Activated naive CD8-positive, alpha-beta T cell (primary cell): Measurements from ENCODE around the gene SMIM12.

ENCODE experiments used
- H3K27ac Mint-ChIP-seq: one replicate; pipeline ENCODE4 v1.8.0; 2021; ENCODE audit warnings: mixed read lengths
- H3K27me3 Mint-ChIP-seq: one replicate; pipeline ENCODE4 v1.8.0; 2021; ENCODE audit warnings: mixed read lengths
- H3K36me3 Mint-ChIP-seq: one replicate; pipeline ENCODE4 v1.8.0; 2021; ENCODE audit warnings: mixed read lengths
- H3K4me1 Mint-ChIP-seq: one replicate; pipeline ENCODE4 v1.8.0; 2021; ENCODE audit warnings: low read depth, mixed read lengths
- H3K4me3 Mint-ChIP-seq: one replicate; pipeline ENCODE4 v1.8.0; 2021; ENCODE audit warnings: mild to moderate bottlenecking, mixed read lengths
- H3K9me3 Mint-ChIP-seq: one replicate; pipeline ENCODE4 v1.8.0; 2021; ENCODE audit warnings: low read depth, mixed read lengths

The SMIM12 gene

DNA sequence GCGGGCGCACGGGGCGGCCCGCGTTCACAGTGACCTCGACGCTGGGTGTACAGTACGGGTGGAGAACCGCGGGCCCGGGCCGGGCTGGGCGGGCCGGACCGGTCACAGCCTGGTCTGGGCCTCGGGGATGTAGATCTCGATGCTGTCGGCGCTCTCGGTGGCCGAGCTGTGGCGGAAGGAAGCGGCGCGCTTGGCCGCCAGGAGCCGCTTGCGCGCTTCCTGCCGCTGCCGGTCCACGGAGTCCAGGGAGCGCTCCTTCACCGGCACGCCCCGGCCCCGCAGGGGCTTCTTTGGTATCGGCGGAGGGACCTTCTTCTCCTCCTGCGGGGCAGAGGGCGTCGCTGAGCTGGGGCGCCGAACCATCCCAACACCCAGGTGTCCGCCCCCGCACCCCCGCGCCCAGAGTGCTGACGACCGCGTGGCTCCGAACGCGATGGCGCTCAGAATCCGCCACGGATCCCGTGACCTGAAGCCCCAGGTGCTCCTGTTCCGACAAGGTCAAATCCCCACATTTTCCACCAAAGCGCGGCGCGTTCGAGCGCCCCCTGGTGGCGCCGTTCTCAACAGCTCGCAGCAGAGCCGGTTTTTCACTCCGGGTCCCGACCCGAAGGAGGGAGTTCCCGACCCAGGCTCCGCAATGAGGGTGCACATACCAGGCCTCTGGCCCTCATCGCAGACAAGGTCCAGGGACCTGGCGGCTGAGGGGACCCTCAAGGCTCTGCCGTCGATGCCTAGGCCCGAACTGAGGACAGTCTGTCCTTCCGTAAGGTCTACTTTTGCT is 6.6 kb upstream of the SMIM12 start:
- Mint-ChIP-seq H3K27me3 (no peaks in the 10 kb centered on the region), H3K9me3 (no peaks in the 10 kb centered on the region), H3K4me1 (peaks cover 41% of the 10 kb centered on the region), H3K4me3 (peak overlapping the region; percentile 82), H3K27ac (peak overlapping the region; percentile 91), H3K36me3 (no peaks in the 10 kb centered on the region)

DNA sequence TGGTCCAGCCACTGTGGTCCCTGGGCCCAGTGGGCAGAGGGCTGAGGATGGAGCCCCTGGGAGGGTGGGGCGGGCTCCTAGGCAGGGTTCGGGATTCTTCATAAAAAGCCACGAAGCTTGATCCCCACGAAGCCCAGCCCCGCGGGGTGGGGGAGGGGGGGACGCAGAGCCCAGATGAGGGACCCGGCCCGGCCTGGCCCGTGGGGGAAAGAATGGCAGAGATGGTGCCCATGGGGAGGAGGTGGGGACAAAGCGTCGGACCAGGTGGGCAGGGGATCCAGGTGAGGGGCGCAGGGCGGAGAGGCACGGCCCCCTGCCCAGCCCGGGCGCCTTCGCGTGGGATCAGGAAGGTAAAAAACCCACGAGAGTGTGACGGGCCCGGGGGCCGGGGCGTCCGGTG is 6.0 kb upstream of the SMIM12 start:
- H3K27me3 Mint-ChIP-seq: no peaks in the 10 kb centered on the region
- H3K4me3 Mint-ChIP-seq: no peak overlapping the region
- H3K36me3 Mint-ChIP-seq: no peaks in the 10 kb centered on the region
- peaks cover 36% of the 10 kb centered on the region for H3K4me1 Mint-ChIP-seq
- H3K9me3 Mint-ChIP-seq: no peaks in the 10 kb centered on the region
- H3K27ac Mint-ChIP-seq: no peak overlapping the region

DNA sequence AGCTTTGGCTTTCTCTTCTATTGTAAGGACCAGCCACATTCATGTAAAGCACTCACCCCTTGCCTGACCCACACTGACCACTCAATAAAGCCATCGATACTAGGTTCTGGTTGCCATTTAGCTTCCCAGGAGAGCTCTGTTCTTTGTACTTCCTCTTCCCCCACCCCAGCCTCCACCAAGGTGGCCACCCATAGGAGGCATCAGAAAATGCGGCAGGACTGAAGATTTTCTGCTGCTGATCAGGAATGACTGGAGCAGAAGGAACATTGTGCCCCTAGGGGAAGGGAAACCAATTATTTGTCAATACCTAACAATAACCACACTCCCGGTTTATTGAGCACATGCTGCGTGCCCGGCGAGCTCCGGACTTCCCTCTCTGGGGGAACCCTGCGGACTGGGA is 5.2 kb upstream of the SMIM12 start:
- peak overlapping the region; percentile 88 for H3K27ac Mint-ChIP-seq

DNA sequence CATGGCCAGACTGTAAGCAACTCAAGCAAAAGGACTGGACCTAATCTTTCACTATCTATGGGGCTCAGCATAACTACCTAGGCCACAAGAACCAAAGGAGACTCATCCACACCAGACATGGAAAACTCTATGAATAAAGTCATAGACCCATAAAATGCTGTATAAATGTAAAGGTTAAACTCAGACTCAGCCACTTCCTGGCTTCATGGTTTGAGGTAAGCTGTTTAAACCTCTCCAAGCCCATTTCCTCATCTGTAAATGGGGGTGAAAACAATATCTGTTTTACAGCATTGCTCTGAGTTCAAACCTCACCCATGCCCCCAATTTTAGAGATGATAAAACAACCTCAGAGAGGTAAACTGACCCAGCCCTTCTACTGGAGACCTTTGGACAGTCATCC is 4.0 kb upstream of the SMIM12 start:
- peak overlapping the region; percentile 88 for H3K27ac Mint-ChIP-seq

More for the DNA sequence above, 5.2 kb upstream of the SMIM12 start:
- no peaks in the 10 kb centered on the region for H3K36me3 Mint-ChIP-seq
- H3K9me3 Mint-ChIP-seq: no peaks in the 10 kb centered on the region
- peak overlapping the region; percentile 80 for H3K4me3 Mint-ChIP-seq
- H3K4me1 Mint-ChIP-seq: peaks cover 42% of the 10 kb centered on the region
- no peaks in the 10 kb centered on the region for H3K27me3 Mint-ChIP-seq

DNA sequence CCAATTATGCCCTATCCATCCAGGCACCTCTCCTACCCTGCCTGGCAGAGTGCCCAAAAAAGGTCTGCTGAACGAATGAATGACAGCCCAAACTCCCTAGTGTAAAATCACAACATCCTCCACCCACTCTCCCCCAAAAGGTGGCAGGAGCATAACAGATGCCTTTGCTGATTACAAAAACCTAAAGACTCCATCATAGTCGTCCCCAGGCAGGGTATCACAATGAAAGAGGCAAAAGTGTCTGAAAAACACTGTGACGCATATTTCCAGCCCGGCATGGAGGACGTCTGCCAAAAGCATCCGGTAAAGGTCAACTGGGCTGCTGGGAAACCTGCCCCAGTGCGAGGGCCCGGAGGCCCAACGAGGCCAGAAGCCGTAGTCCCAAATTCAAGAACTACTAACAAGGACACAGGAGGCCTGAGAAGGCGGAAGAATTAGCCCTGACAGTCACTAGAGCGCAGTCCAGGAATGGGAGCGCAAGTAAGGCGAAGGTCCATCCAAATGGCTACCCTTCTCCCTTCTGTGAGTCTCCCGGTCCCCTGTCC is 576 bp downstream of the SMIM12 start:
- H3K4me3 Mint-ChIP-seq: peak overlapping the region; percentile 100
- no peaks in the 10 kb centered on the region for H3K9me3 Mint-ChIP-seq
- no peaks in the 10 kb centered on the region for H3K27me3 Mint-ChIP-seq
- peaks cover 59% of the 10 kb centered on the region for H3K4me1 Mint-ChIP-seq
- H3K36me3 Mint-ChIP-seq: peaks cover 2% of the 10 kb centered on the region
- H3K27ac Mint-ChIP-seq: peak overlapping the region; percentile 99

More for the DNA sequence above, 4.0 kb upstream of the SMIM12 start:
- H3K4me1 Mint-ChIP-seq: peaks cover 49% of the 10 kb centered on the region
- H3K27me3 Mint-ChIP-seq: no peaks in the 10 kb centered on the region
- no peaks in the 10 kb centered on the region for H3K36me3 Mint-ChIP-seq
- H3K4me3 Mint-ChIP-seq: peak overlapping the region; percentile 3
- H3K9me3 Mint-ChIP-seq: no peaks in the 10 kb centered on the region

DNA sequence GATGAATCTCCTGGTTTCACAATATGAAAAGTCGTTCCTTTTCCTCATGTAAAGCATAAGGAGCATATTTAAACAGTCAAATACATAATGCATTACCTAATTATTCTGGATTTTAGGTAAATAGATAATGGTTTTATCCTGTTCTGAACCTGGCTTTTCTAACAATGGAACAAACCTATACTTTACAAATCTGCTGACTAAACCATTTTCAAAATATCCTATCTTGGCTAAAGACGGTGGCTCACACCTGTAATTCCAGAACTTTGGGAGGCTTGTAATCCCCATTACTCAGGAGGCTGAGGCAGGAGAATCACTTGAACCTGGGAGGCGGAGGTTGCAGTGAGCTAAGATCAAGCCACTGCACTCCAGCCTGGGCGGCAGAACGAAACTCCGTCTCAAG is 2.9 kb downstream of the SMIM12 start:
- Mint-ChIP-seq H3K9me3 (no peaks in the 10 kb centered on the region), H3K4me3 (peak overlapping the region; percentile 46), H3K4me1 (peaks cover 45% of the 10 kb centered on the region), H3K27ac (peak overlapping the region; percentile 86), H3K36me3 (peaks cover 2% of the 10 kb centered on the region), H3K27me3 (no peaks in the 10 kb centered on the region)

DNA sequence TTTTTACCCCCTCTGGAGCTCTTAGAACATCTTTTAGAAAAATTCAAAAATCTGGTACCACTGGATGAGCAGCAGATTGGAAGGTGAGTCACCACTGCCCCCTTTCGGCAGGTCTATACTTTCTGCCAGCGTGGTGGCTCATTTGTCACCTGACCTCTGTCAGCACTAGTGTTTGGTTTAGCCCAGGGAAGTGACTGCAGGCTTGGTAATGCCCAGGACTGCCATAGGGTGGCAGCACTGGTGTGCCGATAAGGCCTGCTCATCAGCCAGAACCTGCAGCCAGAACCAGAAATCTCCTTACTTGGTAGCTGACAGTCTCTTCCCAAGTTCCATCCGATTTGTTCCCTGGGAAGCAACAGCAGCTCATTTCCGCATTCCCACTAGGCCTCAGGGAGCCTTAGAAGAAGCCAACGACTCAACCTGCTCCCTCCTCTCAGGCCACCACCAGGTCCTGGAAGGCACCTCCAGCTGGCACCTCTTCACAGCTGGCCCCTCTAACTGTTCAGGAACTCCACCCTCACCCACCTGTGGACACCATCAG is 6.8 kb downstream of the SMIM12 start:
- Mint-ChIP-seq H3K4me3 (no peak overlapping the region), H3K36me3 (peaks cover 4% of the 10 kb centered on the region), H3K27ac (peak overlapping the region; percentile 50), H3K4me1 (peaks cover 28% of the 10 kb centered on the region), H3K9me3 (no peaks in the 10 kb centered on the region), H3K27me3 (no peaks in the 10 kb centered on the region)

DNA sequence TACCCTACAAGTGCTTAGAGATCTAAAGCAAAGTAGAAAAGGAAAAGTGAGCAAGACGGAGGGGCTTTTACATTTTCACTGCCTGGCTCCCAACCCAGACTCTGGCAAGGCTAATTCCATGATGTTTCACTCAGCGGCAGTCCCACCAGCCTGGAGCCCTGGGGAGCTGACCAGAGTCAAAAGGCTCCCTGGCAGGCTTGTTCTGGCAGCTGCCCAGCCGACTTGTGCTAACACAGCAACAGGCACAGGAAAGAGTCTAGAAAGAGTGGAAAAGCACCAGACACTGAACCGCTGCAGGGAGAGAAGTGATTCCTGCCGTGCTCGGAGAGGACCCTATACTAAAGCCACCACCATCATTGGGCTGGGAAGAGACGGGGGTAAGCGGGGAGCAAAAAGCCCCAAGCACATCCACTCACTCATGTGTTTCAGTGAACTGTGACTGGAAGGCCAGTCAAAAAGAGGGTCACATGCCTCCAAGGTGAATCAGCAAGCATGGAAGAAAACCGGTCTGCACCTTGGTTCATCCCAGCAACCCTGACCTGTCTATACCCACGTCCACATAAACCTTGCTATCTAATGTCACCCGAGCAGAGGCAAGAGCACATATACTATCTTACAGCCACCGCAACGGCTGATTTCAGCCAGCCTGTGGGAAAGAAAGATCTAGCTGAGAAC is 8.0 kb downstream of the SMIM12 start:
- Mint-ChIP-seq H3K4me1 (peaks cover 17% of the 10 kb centered on the region), H3K36me3 (peaks cover 2% of the 10 kb centered on the region), H3K9me3 (no peaks in the 10 kb centered on the region), H3K27ac (no peak overlapping the region), H3K27me3 (no peaks in the 10 kb centered on the region), H3K4me3 (no peak overlapping the region)

DNA sequence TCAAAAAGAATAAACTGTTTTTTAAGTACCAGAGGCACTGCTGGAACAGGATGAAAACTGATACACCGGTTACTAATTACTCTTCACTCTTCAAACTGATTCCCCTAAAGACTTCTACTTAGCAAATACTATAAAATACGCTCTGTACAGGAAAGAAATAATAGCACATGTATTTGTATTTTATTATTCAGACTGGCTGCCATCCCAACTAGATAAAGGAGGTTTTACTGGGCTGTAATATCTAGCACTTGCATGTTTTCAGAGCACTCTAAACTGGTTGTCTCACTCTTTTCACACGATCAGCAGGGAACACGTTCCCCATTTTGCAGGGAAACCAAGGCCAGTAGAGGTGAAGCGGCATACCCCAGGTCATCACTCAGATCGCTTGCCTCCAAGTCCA is 9.2 kb downstream of the SMIM12 start:
- Mint-ChIP-seq H3K27me3 (no peaks in the 10 kb centered on the region), H3K27ac (no peak overlapping the region), H3K4me3 (no peak overlapping the region), H3K9me3 (no peaks in the 10 kb centered on the region), H3K4me1 (peaks cover 9% of the 10 kb centered on the region), H3K36me3 (peaks cover 2% of the 10 kb centered on the region)

DNA sequence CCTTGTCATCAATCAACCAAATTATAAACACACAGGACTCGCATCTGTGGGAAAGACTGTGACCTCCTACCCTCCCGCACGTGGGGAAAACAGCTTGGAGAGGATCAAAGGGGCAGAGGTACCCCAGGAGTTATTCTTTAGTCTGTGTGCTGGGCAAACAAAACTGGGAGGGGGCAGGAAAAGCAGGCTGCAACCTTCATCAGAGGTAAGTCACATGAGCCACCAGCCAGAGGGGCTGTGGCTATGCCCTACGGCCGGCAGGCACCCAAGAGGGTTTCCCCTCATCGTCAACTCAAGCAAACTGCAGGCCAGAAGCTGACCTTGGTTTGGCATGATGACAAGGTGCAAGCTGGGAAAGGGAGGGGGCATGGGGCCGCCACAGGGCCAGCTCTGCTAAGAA is 12.5 kb downstream of the SMIM12 start:
- Mint-ChIP-seq H3K36me3 (peaks cover 2% of the 10 kb centered on the region), H3K4me1 (peaks cover 14% of the 10 kb centered on the region), H3K4me3 (no peak overlapping the region), H3K27ac (no peak overlapping the region), H3K27me3 (no peaks in the 10 kb centered on the region), H3K9me3 (no peaks in the 10 kb centered on the region)

DNA sequence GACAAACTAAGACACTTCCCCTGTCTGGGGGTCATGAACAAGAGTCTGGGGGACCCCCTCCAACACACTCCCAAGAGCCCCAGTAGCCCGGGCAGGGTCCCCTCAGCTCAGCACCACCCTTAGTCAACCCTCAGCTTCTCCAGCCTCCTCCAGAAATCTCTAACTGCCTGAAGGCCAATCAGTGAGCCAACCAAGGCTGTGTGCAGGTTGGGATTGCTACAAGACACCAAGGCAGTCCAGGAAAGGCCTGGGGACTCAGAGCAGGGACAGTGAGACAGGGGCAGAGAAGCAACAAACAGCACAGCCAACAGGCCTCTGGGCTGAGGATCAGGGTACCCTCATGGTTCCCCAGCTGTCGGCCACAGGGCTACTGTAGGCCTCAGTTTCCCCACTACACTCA is 13.3 kb downstream of the SMIM12 start:
- Mint-ChIP-seq H3K4me3 (no peak overlapping the region), H3K27me3 (no peaks in the 10 kb centered on the region), H3K36me3 (peaks cover 2% of the 10 kb centered on the region), H3K9me3 (no peaks in the 10 kb centered on the region), H3K27ac (no peak overlapping the region), H3K4me1 (peaks cover 14% of the 10 kb centered on the region)

DNA sequence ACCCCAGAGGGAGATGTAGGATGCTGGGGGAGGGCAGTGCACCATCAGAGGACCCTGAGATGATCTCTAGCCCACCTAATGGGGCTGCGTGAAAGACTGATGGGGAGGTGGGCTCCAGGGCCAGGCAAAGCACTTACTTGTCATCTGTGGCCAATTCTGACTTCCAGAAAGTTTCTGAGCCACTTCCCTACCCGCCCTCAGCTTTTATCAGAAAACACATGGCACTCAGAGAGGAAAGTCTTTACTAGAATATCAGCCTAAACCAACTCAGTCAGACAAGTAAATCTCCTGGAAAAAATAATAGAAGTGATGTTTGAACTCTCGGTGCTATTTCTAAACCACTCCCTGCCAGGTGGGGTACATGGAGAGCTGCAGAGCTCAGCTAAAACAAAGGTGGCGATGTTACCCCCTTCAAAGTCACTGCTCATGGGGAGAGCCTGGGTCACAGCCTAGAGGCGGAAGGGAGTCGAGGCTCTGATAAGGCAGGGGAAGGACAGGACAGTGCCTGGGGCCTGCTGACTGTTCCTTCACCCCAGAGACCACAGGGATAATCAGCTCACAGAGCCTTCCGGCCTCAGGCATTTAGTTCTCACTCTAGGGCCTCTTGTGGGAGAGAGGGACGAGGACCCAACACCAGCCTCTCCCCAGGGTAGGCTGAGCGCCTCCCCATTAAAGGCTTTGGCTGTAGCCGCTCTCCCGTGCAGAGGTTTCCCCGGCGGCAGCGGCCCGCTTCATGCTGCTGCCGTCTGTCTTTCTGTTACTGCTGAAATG is 14.2 kb downstream of the SMIM12 start:
- Mint-ChIP-seq H3K27ac (no peak overlapping the region), H3K4me3 (no peak overlapping the region), H3K27me3 (no peaks in the 10 kb centered on the region), H3K4me1 (peaks cover 14% of the 10 kb centered on the region), H3K36me3 (peaks cover 2% of the 10 kb centered on the region), H3K9me3 (no peaks in the 10 kb centered on the region)

DNA sequence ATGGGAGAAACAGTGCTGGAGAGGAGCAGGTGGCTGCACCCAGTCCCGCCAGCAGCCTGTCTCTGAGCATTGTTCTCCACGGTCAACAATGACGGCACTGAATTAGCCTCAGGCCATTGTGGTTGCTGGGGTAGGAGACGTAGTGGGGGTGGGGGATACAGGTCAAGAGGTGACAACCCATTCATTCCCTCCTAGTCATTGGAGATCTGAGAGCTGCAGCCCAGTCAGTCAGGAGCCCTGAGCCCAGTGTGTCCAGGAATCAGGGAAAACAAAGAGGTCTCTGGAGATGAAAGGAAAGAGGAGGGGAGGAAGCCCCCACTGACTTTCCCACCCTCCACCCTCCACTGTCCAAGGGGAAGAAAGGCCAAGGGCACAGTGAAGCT is 15.3 kb downstream of the SMIM12 start:
- H3K4me1 Mint-ChIP-seq: peaks cover 14% of the 10 kb centered on the region
- H3K27me3 Mint-ChIP-seq: no peaks in the 10 kb centered on the region
- H3K27ac Mint-ChIP-seq: no peak overlapping the region
- H3K9me3 Mint-ChIP-seq: no peaks in the 10 kb centered on the region
- H3K4me3 Mint-ChIP-seq: no peak overlapping the region
- H3K36me3 Mint-ChIP-seq: peaks cover 2% of the 10 kb centered on the region

DNA sequence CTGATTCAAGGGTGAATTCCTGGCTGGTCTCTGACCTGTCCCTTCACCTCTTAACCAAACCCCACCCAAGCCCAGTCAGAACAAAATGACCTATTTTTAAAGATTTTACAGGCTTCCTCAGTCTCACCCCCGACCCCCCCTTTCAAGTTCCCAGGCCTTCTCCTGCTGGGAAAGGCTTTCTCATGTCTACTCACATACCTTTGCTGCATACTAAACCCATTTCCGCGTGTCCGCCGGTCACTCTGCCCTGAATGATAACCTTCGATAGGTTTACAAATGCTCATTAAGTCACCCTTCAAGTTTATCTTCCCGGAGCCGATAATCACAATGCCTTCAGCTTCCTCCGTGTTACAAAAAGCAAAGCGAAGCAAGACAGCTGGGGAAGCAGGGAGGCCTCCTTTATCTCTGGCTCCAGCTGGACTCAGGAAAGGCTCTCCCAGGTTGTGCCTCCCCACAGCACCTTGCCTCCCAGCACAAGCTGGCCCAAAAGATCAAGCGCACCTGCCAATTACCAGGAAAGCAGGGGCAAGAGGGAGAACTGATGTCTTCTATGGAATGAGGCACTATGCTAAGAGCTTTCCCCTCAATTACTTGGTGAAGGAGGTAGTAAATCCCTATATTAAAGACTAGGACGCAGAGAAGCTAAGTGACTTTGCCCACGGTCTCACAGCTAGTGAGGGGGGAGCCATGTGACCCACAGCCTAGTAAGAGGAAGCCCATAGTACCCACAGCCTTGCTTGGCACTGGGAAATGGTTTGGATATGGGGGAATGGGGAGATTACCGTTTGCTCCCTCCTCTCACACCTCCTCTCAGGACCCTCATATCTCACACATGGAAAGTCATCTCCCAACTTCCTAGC is 15.9 kb downstream of the SMIM12 start:
- H3K27me3 Mint-ChIP-seq: no peaks in the 10 kb centered on the region
- H3K27ac Mint-ChIP-seq: no peak overlapping the region
- peaks cover 2% of the 10 kb centered on the region for H3K36me3 Mint-ChIP-seq
- H3K9me3 Mint-ChIP-seq: no peaks in the 10 kb centered on the region
- peaks cover 13% of the 10 kb centered on the region for H3K4me1 Mint-ChIP-seq
- H3K4me3 Mint-ChIP-seq: no peak overlapping the region
